HG03460 (cell line): ENCODE measurements around the gene MIEF1.

Source experiments
- ATAC-seq: cut with Tn5 transposase; IDR thresholded peaks from one replicate; pipeline ENCODE4 v1.9.1; 2021; ENCODE audit not compliant: unreplicated experiment

MIEF1 gene

GRCh38 chr22:39470451-39471291 is 31.4 kb upstream of the MIEF1 start:
- ATAC-seq, result no peak

GRCh38 chr22:39471381-39472141 is 30.5 kb upstream of the MIEF1 start:
- ATAC-seq, result peak; percentile 71

GRCh38 chr22:39472570-39473556 is 29.2 kb upstream of the MIEF1 start:
- no peak for ATAC-seq

GRCh38 chr22:39473851-39474250 is 28.2 kb upstream of the MIEF1 start:
- ATAC-seq, result no peak

- ATAC-seq, result no peak
These were observed 27.6 kb upstream of the MIEF1 start for GRCh38 chr22:39474351-39475111.

GRCh38 chr22:39475337-39475736 is 26.8 kb upstream of the MIEF1 start:
- no peak for ATAC-seq

- ATAC-seq, result no peak
These were observed 26.2 kb upstream of the MIEF1 start for GRCh38 chr22:39475902-39476301.

GRCh38 chr22:39476664-39477063 is 25.4 kb upstream of the MIEF1 start:
- ATAC-seq, result no peak

- no peak for ATAC-seq
These were observed 24.5 kb upstream of the MIEF1 start for GRCh38 chr22:39477542-39477941.

- ATAC-seq, result no peak
These were observed 23.6 kb upstream of the MIEF1 start for GRCh38 chr22:39478441-39478850.

GRCh38 chr22:39479254-39479653 is 22.8 kb upstream of the MIEF1 start:
- no peak for ATAC-seq

- ATAC-seq, result no peak
These were observed 21.5 kb upstream of the MIEF1 start for GRCh38 chr22:39480557-39480956.

- ATAC-seq, result no peak
These were observed 21.0 kb upstream of the MIEF1 start for GRCh38 chr22:39481054-39481453.

- ATAC-seq, result no peak
These were observed 20.5 kb upstream of the MIEF1 start for GRCh38 chr22:39481595-39481994.

- ATAC-seq, result no peak
These were observed 19.3 kb upstream of the MIEF1 start for GRCh38 chr22:39482768-39483167.

GRCh38 chr22:39486951-39487825 is 14.9 kb upstream of the MIEF1 start:
- no peak for ATAC-seq

- ATAC-seq, result no peak
These were observed 14.1 kb upstream of the MIEF1 start for GRCh38 chr22:39487826-39488520.

- ATAC-seq, result no peak
These were observed 13.5 kb upstream of the MIEF1 start for GRCh38 chr22:39488563-39489083.
